ENCODE results near the gene DCTN3. TPM values are rescaled to one million over a fixed set of nuclear protein-coding genes. Genes with fewer than 3 reads are reported as not detected.

Gene DCTN3
- total RNA-seq, 2 donors from 2014 or later = 36.1 to 39.9 TPM

GRCh38 chr9:34565856-34566255 lies 54.4 kb downstream of the DCTN3 start:
- TF ChIP-seq POLR2A (IDR thresholded peaks at IDR 0.05) (no peak), CTCF (IDR thresholded peaks at IDR 0.05) (no peak)
- Histone ChIP-seq H3K27ac (no peak overlapping the region), H3K4me1 (no peaks in the 10 kb centered on the region), H3K9me3 (no peaks in the 10 kb centered on the region), H3K36me3 (replicated peaks in 1 of 2; ENCODE audit: insufficient read depth in 1 of 2, low read depth in 2 of 2) (no peaks in the 10 kb centered on the region), H3K4me3 (no peak overlapping the region), H3K27me3 (no peaks in the 10 kb centered on the region)
- no peak for ATAC-seq
- intact Hi-C loops (cut with DNase I) = no loop called here
- 45 to 57% methylated on average over 7 to 8 of the region's 8 CpGs for WGBS, 2 donors
- no peak for DNase-seq

- Histone ChIP-seq H3K4me3 (no peak overlapping the region), H3K27ac (no peak overlapping the region), H3K27me3 (no peaks in the 10 kb centered on the region), H3K36me3 (replicated peaks in 1 of 2; ENCODE audit: insufficient read depth in 1 of 2, low read depth in 2 of 2) (no peaks in the 10 kb centered on the region), H3K9me3 (no peaks in the 10 kb centered on the region), H3K4me1 (peaks cover 7% of the 10 kb centered on the region)
- no peak for ATAC-seq
- 85 to 89% methylated on average over 10 to 15 of the region's 16 CpGs for WGBS, 2 donors
- intact Hi-C loops (cut with DNase I) = no loop called here
- DNase-seq = no peak
- TF ChIP-seq POLR2A (IDR thresholded peaks at IDR 0.05) (no peak), CTCF (IDR thresholded peaks at IDR 0.05) (no peak)
Observed at GRCh38 chr9:34564617-34565016, 55.7 kb downstream of the DCTN3 start.

Small RNA genes within 50 kb of the gene (small RNA-seq; reads per million reads assigned to genes)
- gene CCL27 = not detected

Other genes starting within 250 kb of the DCTN3 start
- gene MYORG, start 243.6 kb downstream of the DCTN3 start, total RNA-seq = 10 to 100 TPM; 11.2 to 11.9 TPM
- gene FAM219A, start 161.9 kb downstream of the DCTN3 start, total RNA-seq = 1 to 10 TPM; 6.5 to 6.6 TPM
- gene DNAI1, start 161.7 kb downstream of the DCTN3 start, total RNA-seq = 1 to 10 TPM in 1 of 2 donors, under 1 TPM in 1; 0.99 to 2.1 TPM
- 1 to 10 TPM in 1 of 2 donors, not detected in 1; 2.9 TPM for gene ENHO, start 97.5 kb downstream of the DCTN3 start, total RNA-seq
- 10 to 100 TPM in 1 of 2 donors, 1 to 10 TPM in 1; 1.6 to 16.8 TPM for gene CNTFR, start 30.8 kb downstream of the DCTN3 start, total RNA-seq
- gene RPP25L, start 8.4 kb downstream of the DCTN3 start, total RNA-seq = 10 to 100 TPM in 1 of 2 donors, 1 to 10 TPM in 1; 8.6 to 16.9 TPM
- not detected for gene ARID3C, start 8.6 kb upstream of the DCTN3 start, total RNA-seq
- 10 to 100 TPM; 26.7 to 57.1 TPM for gene SIGMAR1, start 17.3 kb upstream of the DCTN3 start, total RNA-seq
- 10 to 100 TPM; 31.6 to 33.2 TPM for gene GALT, start 26.2 kb upstream of the DCTN3 start, total RNA-seq
- 10 to 100 TPM; 14.5 to 27.4 TPM for gene IL11RA, start 31.7 kb upstream of the DCTN3 start, total RNA-seq
- not detected for gene CCL27, start 42.2 kb upstream of the DCTN3 start, total RNA-seq
- not detected for gene CCL19, start 70.8 kb upstream of the DCTN3 start, total RNA-seq
- 10 to 100 TPM; 32.6 to 40.2 TPM for gene CCL21, start 89.6 kb upstream of the DCTN3 start, total RNA-seq

All from body of pancreas (tissue), 4 donors.